ENCODE data around the gene ENOX2.

Gene ENOX2

GRCh38 chrX:130885508-130885907 is 17.5 kb downstream of the ENOX2 start:
- in situ Hi-C loops (cut with MboI; ENCODE audit: low sequenced_read_pairs), result no loop called here

- in situ Hi-C loops (cut with MboI; ENCODE audit: low sequenced_read_pairs), result no loop called here
These were observed 18.4 kb downstream of the ENOX2 start for GRCh38 chrX:130884627-130885026.

- in situ Hi-C loops (cut with MboI; ENCODE audit: low sequenced_read_pairs), result no loop called here
These were observed 23.1 kb downstream of the ENOX2 start for GRCh38 chrX:130879869-130880268.

- in situ Hi-C loops (cut with MboI; ENCODE audit: low sequenced_read_pairs), result no loop called here
These were observed 24.4 kb downstream of the ENOX2 start for GRCh38 chrX:130878350-130879341.

GRCh38 chrX:130877892-130878341 is 25.1 kb downstream of the ENOX2 start:
- in situ Hi-C loops (cut with MboI; ENCODE audit: low sequenced_read_pairs), result no loop called here

- in situ Hi-C loops (cut with MboI; ENCODE audit: low sequenced_read_pairs), result no loop called here
These were observed 26.8 kb downstream of the ENOX2 start for GRCh38 chrX:130876226-130876625.

- in situ Hi-C loops (cut with MboI; ENCODE audit: low sequenced_read_pairs), result no loop called here
These were observed 28.3 kb downstream of the ENOX2 start for GRCh38 chrX:130874751-130875150.

GRCh38 chrX:130869239-130869638 is 33.8 kb downstream of the ENOX2 start:
- in situ Hi-C loops (cut with MboI; ENCODE audit: low sequenced_read_pairs), result no loop called here

GRCh38 chrX:130861462-130861861 is 41.5 kb downstream of the ENOX2 start:
- in situ Hi-C loops (cut with MboI; ENCODE audit: low sequenced_read_pairs), result no loop called here

GRCh38 chrX:130857207-130857606 is 45.8 kb downstream of the ENOX2 start:
- in situ Hi-C loops (cut with MboI; ENCODE audit: low sequenced_read_pairs), result no loop called here

- in situ Hi-C loops (cut with MboI; ENCODE audit: low sequenced_read_pairs), result no loop called here
These were observed 51.4 kb downstream of the ENOX2 start for GRCh38 chrX:130851569-130851968.

GRCh38 chrX:130848763-130849162 is 54.2 kb downstream of the ENOX2 start:
- in situ Hi-C loops (cut with MboI; ENCODE audit: low sequenced_read_pairs), result no loop called here

- in situ Hi-C loops (cut with MboI; ENCODE audit: low sequenced_read_pairs), result no loop called here
These were observed 56.3 kb downstream of the ENOX2 start for GRCh38 chrX:130846746-130847145.

GRCh38 chrX:130841776-130842175 is 61.2 kb downstream of the ENOX2 start:
- in situ Hi-C loops (cut with MboI; ENCODE audit: low sequenced_read_pairs), result no loop called here

GRCh38 chrX:130840345-130840744 is 62.7 kb downstream of the ENOX2 start:
- in situ Hi-C loops (cut with MboI; ENCODE audit: low sequenced_read_pairs), result no loop called here

GRCh38 chrX:130836447-130836846 is 66.6 kb downstream of the ENOX2 start:
- in situ Hi-C loops (cut with MboI; ENCODE audit: low sequenced_read_pairs), result no loop called here

- in situ Hi-C loops (cut with MboI; ENCODE audit: low sequenced_read_pairs), result no loop called here
These were observed 68.2 kb downstream of the ENOX2 start for GRCh38 chrX:130834830-130835229.

GRCh38 chrX:130834149-130834548 is 68.9 kb downstream of the ENOX2 start:
- in situ Hi-C loops (cut with MboI; ENCODE audit: low sequenced_read_pairs), result no loop called here

- in situ Hi-C loops (cut with MboI; ENCODE audit: low sequenced_read_pairs), result no loop called here
These were observed 71.7 kb downstream of the ENOX2 start for GRCh38 chrX:130831347-130831722.

GRCh38 chrX:130830599-130831346 is 72.2 kb downstream of the ENOX2 start:
- in situ Hi-C loops (cut with MboI; ENCODE audit: low sequenced_read_pairs), result no loop called here

- in situ Hi-C loops (cut with MboI; ENCODE audit: low sequenced_read_pairs), result no loop called here
These were observed 73.2 kb downstream of the ENOX2 start for GRCh38 chrX:130829526-130830515.
